ENCODE measurements around the gene MUC20.
"Not testable (repeated sequence)": the region's sequence is repeated elsewhere in the genome, so short reads cannot be mapped to it uniquely, and the experiment has no call there.

The MUC20 gene

DNA sequence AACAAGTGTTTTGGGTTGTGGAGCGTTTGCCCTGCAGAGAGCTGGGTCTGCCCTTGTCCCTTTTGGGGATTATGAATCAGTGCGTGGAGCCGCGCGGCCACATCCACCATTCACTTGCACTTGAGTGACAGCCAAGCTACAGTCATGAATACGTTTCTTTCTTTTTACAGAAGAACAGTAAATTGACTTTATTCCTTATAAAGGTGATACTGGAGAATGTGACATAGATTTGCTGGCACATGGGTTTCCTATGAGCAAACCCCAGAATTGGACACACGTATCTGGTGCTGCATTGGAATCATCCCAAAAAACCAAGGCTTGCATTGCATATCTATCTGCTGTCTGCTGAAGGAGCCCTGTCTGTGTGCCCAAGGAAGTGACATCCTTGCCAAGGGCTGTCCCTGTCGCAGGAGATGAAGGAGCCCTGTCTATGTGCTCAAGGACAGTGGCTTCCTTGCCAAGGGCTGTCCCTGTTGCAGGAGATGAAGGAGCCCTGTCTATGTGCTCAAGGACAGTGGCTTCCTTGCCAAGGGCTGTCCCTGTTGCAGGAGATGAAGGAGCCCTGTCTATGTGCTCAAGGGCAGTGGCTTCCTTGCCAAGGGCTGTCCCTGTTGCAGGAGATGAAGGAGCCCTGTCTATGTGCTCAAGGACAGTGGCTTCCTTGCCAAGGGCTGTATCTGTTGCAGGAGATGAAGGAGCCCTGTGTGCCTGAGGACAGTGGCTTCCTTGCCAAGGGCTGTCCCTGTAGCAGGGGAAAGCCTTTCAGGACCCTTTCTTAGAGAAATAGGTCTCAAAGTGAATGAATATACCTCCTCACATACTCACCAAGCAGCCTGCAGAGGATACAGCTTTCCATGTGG is 26.3 kb upstream of the MUC20 start:
- peaks cover 15% of the 10 kb centered on the region for H3K4me1 ChIP-seq (ENCODE audit: control insufficient read depth, insufficient read depth, low read length)
- not testable (repeated sequence) for H3K9me3 ChIP-seq (ENCODE audit: control insufficient read depth, insufficient read depth, low read length); H3K27me3 ChIP-seq (ENCODE audit: control insufficient read depth, insufficient read depth, low read length); DNase-seq (ENCODE audit: low read depth, low spot score); H3K36me3 ChIP-seq (ENCODE audit: control insufficient read depth, insufficient read depth, low read length); H3K4me3 ChIP-seq (ENCODE audit: low read length); H3K27ac ChIP-seq (ENCODE audit: low read length)
- WGBS (ENCODE audit: insufficient coverage, insufficient read length) = no CpG with 5 or more reads among the region's 8 CpGs

DNA sequence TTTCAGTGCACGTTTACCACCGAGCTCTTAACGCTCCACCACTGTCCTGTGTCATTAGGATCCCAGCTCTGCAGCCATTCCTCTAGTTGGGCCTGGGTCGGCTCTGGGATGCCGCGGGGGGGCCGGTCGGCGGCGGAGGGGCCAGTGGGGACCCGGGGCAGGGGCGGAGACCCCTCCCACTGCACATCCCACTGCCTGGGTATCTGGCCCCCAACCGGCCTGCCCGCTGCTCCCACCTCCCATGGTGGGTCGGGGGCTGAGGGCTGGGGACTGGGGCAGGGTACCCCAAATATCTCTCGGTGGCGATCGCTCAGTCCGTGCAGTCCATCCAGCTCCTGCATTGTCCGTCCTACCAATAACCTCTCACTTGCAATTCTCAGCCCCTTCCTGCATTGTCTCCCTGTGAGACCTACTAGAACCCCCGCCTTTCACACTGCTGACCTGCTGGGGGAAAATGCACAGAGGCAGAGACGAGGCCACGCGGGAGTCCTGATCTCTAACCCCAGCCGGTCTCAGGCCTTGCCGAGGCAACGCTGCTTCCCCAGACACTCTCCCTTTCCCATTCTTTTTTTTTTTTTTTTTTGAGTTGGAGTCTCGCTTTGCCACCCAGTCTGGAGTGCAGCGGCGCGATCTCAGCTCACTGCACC is 24.0 kb upstream of the MUC20 start:
- Histone ChIP-seq H3K4me3 (ENCODE audit: low read length) (no peak overlapping the region), H3K36me3 (ENCODE audit: control insufficient read depth, insufficient read depth, low read length) (0 out of 2 replicates have a peak, but pooled peaks cover 3% of the 10 kb centered on the region), H3K27me3 (ENCODE audit: control insufficient read depth, insufficient read depth, low read length) (no peaks in the 10 kb centered on the region), H3K9me3 (ENCODE audit: control insufficient read depth, insufficient read depth, low read length) (no peaks in the 10 kb centered on the region), H3K27ac (ENCODE audit: low read length) (no peak overlapping the region), H3K4me1 (ENCODE audit: control insufficient read depth, insufficient read depth, low read length) (peaks cover 16% of the 10 kb centered on the region)
- DNase-seq (ENCODE audit: low read depth, low spot score) = no peak
- WGBS (ENCODE audit: insufficient coverage, insufficient read length) = no CpG with 5 or more reads among the region's 31 CpGs

DNA sequence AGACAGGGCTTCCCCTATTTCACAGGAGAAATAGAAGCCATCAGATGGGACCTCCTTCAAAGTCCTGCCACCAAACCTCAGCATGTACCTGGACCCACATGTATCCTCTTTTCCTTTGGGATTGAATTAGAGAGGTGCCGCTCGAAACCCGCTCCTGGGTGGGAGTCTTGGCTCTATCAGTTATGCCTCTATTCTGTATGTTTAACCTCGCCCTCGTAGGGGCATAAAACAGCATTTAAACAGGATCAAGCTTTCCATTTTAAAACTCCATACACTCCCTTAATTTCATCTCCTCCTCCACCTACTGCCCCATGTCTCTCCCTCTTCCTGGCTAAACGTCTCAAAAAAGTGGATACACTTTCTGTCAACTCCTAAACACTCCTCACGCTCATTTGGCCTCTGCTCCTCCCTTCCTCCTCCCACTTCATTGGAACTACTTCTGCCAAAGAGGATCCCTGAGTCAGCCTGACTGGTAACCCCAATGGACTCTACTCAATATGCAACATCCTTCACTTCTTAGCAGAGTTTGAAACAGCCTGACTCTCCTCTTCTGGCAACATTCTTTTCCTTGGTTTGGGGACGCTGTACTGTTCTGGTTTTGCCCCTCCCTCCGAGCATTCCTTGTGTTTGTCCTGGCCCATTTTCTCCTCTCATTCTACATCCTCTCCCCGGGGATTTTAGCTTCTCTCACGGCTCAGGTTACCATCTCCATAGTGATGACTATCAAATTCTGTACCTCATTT is 23.0 kb upstream of the MUC20 start:
- no peak overlapping the region for H3K27ac ChIP-seq (ENCODE audit: low read length)
- no peaks in the 10 kb centered on the region for H3K9me3 ChIP-seq (ENCODE audit: control insufficient read depth, insufficient read depth, low read length)
- WGBS (ENCODE audit: insufficient coverage, insufficient read length) = no CpG with 5 or more reads among the region's 11 CpGs
- peak; percentile 71 for DNase-seq (ENCODE audit: low read depth, low spot score)
- H3K27me3 ChIP-seq (ENCODE audit: control insufficient read depth, insufficient read depth, low read length) = no peaks in the 10 kb centered on the region
- H3K4me1 ChIP-seq (ENCODE audit: control insufficient read depth, insufficient read depth, low read length) = peaks cover 16% of the 10 kb centered on the region
- H3K36me3 ChIP-seq (ENCODE audit: control insufficient read depth, insufficient read depth, low read length) = no peaks in the 10 kb centered on the region
- H3K4me3 ChIP-seq (ENCODE audit: low read length) = no peak overlapping the region

DNA sequence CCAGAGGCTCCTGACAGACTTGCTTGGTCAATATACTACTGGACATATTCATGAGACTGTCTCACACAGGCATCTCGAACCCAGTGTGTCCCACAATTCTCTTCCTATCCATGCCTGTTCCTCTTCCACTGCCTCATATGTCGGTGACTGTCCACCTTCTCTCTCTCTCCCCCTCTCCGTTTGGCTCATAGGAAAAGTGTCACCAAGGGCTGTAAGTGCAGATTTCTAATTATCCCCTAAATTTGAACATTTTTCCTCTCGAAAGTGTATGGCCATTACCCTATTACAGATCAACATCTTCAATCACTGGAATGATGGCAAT is 22.5 kb upstream of the MUC20 start:
- DNase-seq (ENCODE audit: low read depth, low spot score) = no peak
- Histone ChIP-seq H3K36me3 (ENCODE audit: control insufficient read depth, insufficient read depth, low read length) (no peaks in the 10 kb centered on the region), H3K27ac (ENCODE audit: low read length) (no peak overlapping the region), H3K4me3 (ENCODE audit: low read length) (no peak overlapping the region), H3K4me1 (ENCODE audit: control insufficient read depth, insufficient read depth, low read length) (peaks cover 16% of the 10 kb centered on the region), H3K9me3 (ENCODE audit: control insufficient read depth, insufficient read depth, low read length) (no peaks in the 10 kb centered on the region), H3K27me3 (ENCODE audit: control insufficient read depth, insufficient read depth, low read length) (no peaks in the 10 kb centered on the region)
- no CpG with 5 or more reads among the region's 4 CpGs for WGBS (ENCODE audit: insufficient coverage, insufficient read length)

- no CpG with 5 or more reads among the region's 5 CpGs for WGBS (ENCODE audit: insufficient coverage, insufficient read length)
- DNase-seq (ENCODE audit: low read depth, low spot score) = no peak
- H3K4me1 ChIP-seq (ENCODE audit: control insufficient read depth, insufficient read depth, low read length) = peaks cover 16% of the 10 kb centered on the region
- H3K9me3 ChIP-seq (ENCODE audit: control insufficient read depth, insufficient read depth, low read length) = no peaks in the 10 kb centered on the region
- H3K27me3 ChIP-seq (ENCODE audit: control insufficient read depth, insufficient read depth, low read length) = no peaks in the 10 kb centered on the region
- no peak overlapping the region for H3K4me3 ChIP-seq (ENCODE audit: low read length)
- H3K36me3 ChIP-seq (ENCODE audit: control insufficient read depth, insufficient read depth, low read length) = no peaks in the 10 kb centered on the region
- H3K27ac ChIP-seq (ENCODE audit: low read length) = no peak overlapping the region
These were observed 22.0 kb upstream of the MUC20 start for GRCh38 chr3:195698647-195699387.

- Histone ChIP-seq H3K4me3 (ENCODE audit: low read length) (no peak overlapping the region), H3K36me3 (ENCODE audit: control insufficient read depth, insufficient read depth, low read length) (no peaks in the 10 kb centered on the region), H3K27me3 (ENCODE audit: control insufficient read depth, insufficient read depth, low read length) (no peaks in the 10 kb centered on the region), H3K9me3 (ENCODE audit: control insufficient read depth, insufficient read depth, low read length) (no peaks in the 10 kb centered on the region), H3K27ac (ENCODE audit: low read length) (no peak overlapping the region), H3K4me1 (ENCODE audit: control insufficient read depth, insufficient read depth, low read length) (peaks cover 16% of the 10 kb centered on the region)
- no CpG with 5 or more reads among the region's 2 CpGs for WGBS (ENCODE audit: insufficient coverage, insufficient read length)
- DNase-seq (ENCODE audit: low read depth, low spot score) = no peak
These were observed 21.4 kb upstream of the MUC20 start for GRCh38 chr3:195699388-195699771.

- no peak for DNase-seq (ENCODE audit: low read depth, low spot score)
- H3K4me1 ChIP-seq (ENCODE audit: control insufficient read depth, insufficient read depth, low read length) = peaks cover 16% of the 10 kb centered on the region
- no CpG with 5 or more reads among the region's 6 CpGs for WGBS (ENCODE audit: insufficient coverage, insufficient read length)
- H3K27me3 ChIP-seq (ENCODE audit: control insufficient read depth, insufficient read depth, low read length) = no peaks in the 10 kb centered on the region
- H3K9me3 ChIP-seq (ENCODE audit: control insufficient read depth, insufficient read depth, low read length) = no peaks in the 10 kb centered on the region
- H3K36me3 ChIP-seq (ENCODE audit: control insufficient read depth, insufficient read depth, low read length) = no peaks in the 10 kb centered on the region
- H3K4me3 ChIP-seq (ENCODE audit: low read length) = no peak overlapping the region
- no peak overlapping the region for H3K27ac ChIP-seq (ENCODE audit: low read length)
These were observed 20.9 kb upstream of the MUC20 start for GRCh38 chr3:195699860-195700259.

- no CpG with 5 or more reads among the region's 5 CpGs for WGBS (ENCODE audit: insufficient coverage, insufficient read length)
- Histone ChIP-seq H3K27me3 (ENCODE audit: control insufficient read depth, insufficient read depth, low read length) (no peaks in the 10 kb centered on the region), H3K9me3 (ENCODE audit: control insufficient read depth, insufficient read depth, low read length) (no peaks in the 10 kb centered on the region), H3K36me3 (ENCODE audit: control insufficient read depth, insufficient read depth, low read length) (no peaks in the 10 kb centered on the region), H3K4me1 (ENCODE audit: control insufficient read depth, insufficient read depth, low read length) (peaks cover 19% of the 10 kb centered on the region), H3K4me3 (ENCODE audit: low read length) (no peak overlapping the region), H3K27ac (ENCODE audit: low read length) (no peak overlapping the region)
- no peak for DNase-seq (ENCODE audit: low read depth, low spot score)
These were observed 20.5 kb upstream of the MUC20 start for GRCh38 chr3:195700319-195700718.

DNA sequence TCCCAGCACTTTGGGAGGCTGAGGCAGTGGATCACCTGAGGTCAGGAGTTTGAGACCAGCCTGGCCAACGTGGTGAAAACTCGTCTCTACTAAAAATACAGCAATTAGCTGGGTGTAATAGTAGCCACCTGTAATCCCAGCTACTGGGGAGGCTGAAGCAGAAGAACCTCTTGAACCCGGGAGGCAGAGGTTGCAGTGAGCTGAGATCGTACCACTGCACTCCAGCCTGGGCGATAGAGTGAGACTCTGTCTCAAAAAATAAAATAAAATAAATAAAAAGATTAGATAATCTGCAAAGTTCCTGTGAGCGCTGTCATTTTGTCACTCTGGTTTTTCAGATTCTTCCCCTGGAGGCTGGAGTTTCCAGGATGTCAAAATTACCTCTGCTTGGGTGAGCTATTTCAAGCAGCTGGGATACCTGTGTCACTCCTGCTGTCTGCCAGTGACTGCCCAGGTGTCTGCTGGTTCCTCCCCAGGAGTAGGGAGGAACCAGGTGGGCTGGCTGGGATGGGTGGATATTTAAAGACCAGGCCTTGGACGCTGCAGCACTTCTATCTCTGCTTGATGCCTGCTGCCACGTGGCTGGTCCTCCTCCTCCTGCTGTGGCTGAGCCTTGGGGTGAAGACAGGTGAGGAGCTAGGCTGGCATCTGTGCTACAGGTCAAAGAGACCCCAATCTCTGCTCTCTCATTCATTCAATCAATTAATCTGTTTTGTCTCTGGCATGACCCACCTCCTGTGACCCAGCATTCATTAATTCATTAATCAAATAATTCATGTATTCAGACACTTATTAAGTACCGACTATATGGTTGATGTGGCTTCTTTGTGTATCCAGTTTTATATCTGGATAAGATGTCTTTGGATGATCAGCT is 19.5 kb upstream of the MUC20 start:
- no peaks in the 10 kb centered on the region for H3K27me3 ChIP-seq (ENCODE audit: control insufficient read depth, insufficient read depth, low read length)
- no peaks in the 10 kb centered on the region for H3K9me3 ChIP-seq (ENCODE audit: control insufficient read depth, insufficient read depth, low read length)
- peaks cover 22% of the 10 kb centered on the region for H3K4me1 ChIP-seq (ENCODE audit: control insufficient read depth, insufficient read depth, low read length)
- WGBS (ENCODE audit: insufficient coverage, insufficient read length) = no CpG with 5 or more reads among the region's 9 CpGs
- H3K27ac ChIP-seq (ENCODE audit: low read length) = no peak overlapping the region
- no peaks in the 10 kb centered on the region for H3K36me3 ChIP-seq (ENCODE audit: control insufficient read depth, insufficient read depth, low read length)
- no peak for DNase-seq (ENCODE audit: low read depth, low spot score)
- H3K4me3 ChIP-seq (ENCODE audit: low read length) = no peak overlapping the region
